ENCODE data around the gene TENT4A.

Gene TENT4A

GRCh38 chr5:6775571-6775970 is 62.3 kb downstream of the TENT4A start:
- Histone ChIP-seq H3K9me3 (ENCODE audit: control insufficient read depth in 2 of 2, low read length in 2 of 2) (no peaks in the 10 kb centered on the region), H3K9ac (ENCODE audit: low read depth in 1 of 2, low read length in 2 of 2) (no peak overlapping the region), H3K27ac (ENCODE audit: low read depth in 2 of 2, low read length in 2 of 2) (no peak overlapping the region), H3K4me1 (ENCODE audit: control insufficient read depth in 2 of 2, insufficient read depth in 2 of 2, low read length in 2 of 2) (no peaks in the 10 kb centered on the region), H3K36me3 (ENCODE audit: control insufficient read depth in 2 of 2, insufficient read depth in 2 of 2, low read length in 2 of 2) (no peaks in the 10 kb centered on the region), H3K27me3 (ENCODE audit: control insufficient read depth in 2 of 2, insufficient read depth in 2 of 2, low read length in 2 of 2) (no peaks in the 10 kb centered on the region), H3K4me3 (ENCODE audit: low read length in 2 of 2) (no peak overlapping the region)

GRCh38 chr5:6780802-6781391 is 67.7 kb downstream of the TENT4A start:
- Histone ChIP-seq H3K27me3 (ENCODE audit: control insufficient read depth in 2 of 2, insufficient read depth in 2 of 2, low read length in 2 of 2) (no peaks in the 10 kb centered on the region), H3K9ac (ENCODE audit: low read depth in 1 of 2, low read length in 2 of 2) (no peak overlapping the region), H3K4me1 (ENCODE audit: control insufficient read depth in 2 of 2, insufficient read depth in 2 of 2, low read length in 2 of 2) (no peaks in the 10 kb centered on the region), H3K4me3 (ENCODE audit: low read length in 2 of 2) (no peak overlapping the region), H3K27ac (ENCODE audit: low read depth in 2 of 2, low read length in 2 of 2) (no peak overlapping the region), H3K36me3 (ENCODE audit: control insufficient read depth in 2 of 2, insufficient read depth in 2 of 2, low read length in 2 of 2) (no peaks in the 10 kb centered on the region), H3K9me3 (ENCODE audit: control insufficient read depth in 2 of 2, low read length in 2 of 2) (no peaks in the 10 kb centered on the region)

- Histone ChIP-seq H3K9me3 (ENCODE audit: control insufficient read depth in 2 of 2, low read length in 2 of 2) (no peaks in the 10 kb centered on the region), H3K27me3 (ENCODE audit: control insufficient read depth in 2 of 2, insufficient read depth in 2 of 2, low read length in 2 of 2) (no peaks in the 10 kb centered on the region), H3K27ac (ENCODE audit: low read depth in 2 of 2, low read length in 2 of 2) (no peak overlapping the region), H3K4me1 (ENCODE audit: control insufficient read depth in 2 of 2, insufficient read depth in 2 of 2, low read length in 2 of 2) (no peaks in the 10 kb centered on the region), H3K36me3 (ENCODE audit: control insufficient read depth in 2 of 2, insufficient read depth in 2 of 2, low read length in 2 of 2) (no peaks in the 10 kb centered on the region), H3K9ac (ENCODE audit: low read depth in 1 of 2, low read length in 2 of 2) (no peak overlapping the region), H3K4me3 (ENCODE audit: low read length in 2 of 2) (no peak overlapping the region)
These were observed 68.5 kb downstream of the TENT4A start for GRCh38 chr5:6781716-6782115.

GRCh38 chr5:6783787-6784186 is 70.6 kb downstream of the TENT4A start:
- no peaks in the 10 kb centered on the region for H3K27me3 ChIP-seq (ENCODE audit: control insufficient read depth in 2 of 2, insufficient read depth in 2 of 2, low read length in 2 of 2)
- H3K9me3 ChIP-seq (ENCODE audit: control insufficient read depth in 2 of 2, low read length in 2 of 2): no peaks in the 10 kb centered on the region
- no peak overlapping the region for H3K27ac ChIP-seq (ENCODE audit: low read depth in 2 of 2, low read length in 2 of 2)
- H3K4me3 ChIP-seq (ENCODE audit: low read length in 2 of 2): no peak overlapping the region
- H3K9ac ChIP-seq (ENCODE audit: low read depth in 1 of 2, low read length in 2 of 2): no peak overlapping the region
- H3K4me1 ChIP-seq (ENCODE audit: control insufficient read depth in 2 of 2, insufficient read depth in 2 of 2, low read length in 2 of 2): no peaks in the 10 kb centered on the region
- H3K36me3 ChIP-seq (ENCODE audit: control insufficient read depth in 2 of 2, insufficient read depth in 2 of 2, low read length in 2 of 2): no peaks in the 10 kb centered on the region

GRCh38 chr5:6784481-6784880 is 71.2 kb downstream of the TENT4A start:
- Histone ChIP-seq H3K9ac (ENCODE audit: low read depth in 1 of 2, low read length in 2 of 2) (no peak overlapping the region), H3K36me3 (ENCODE audit: control insufficient read depth in 2 of 2, insufficient read depth in 2 of 2, low read length in 2 of 2) (no peaks in the 10 kb centered on the region), H3K4me3 (ENCODE audit: low read length in 2 of 2) (no peak overlapping the region), H3K4me1 (ENCODE audit: control insufficient read depth in 2 of 2, insufficient read depth in 2 of 2, low read length in 2 of 2) (no peaks in the 10 kb centered on the region), H3K9me3 (ENCODE audit: control insufficient read depth in 2 of 2, low read length in 2 of 2) (no peaks in the 10 kb centered on the region), H3K27ac (ENCODE audit: low read depth in 2 of 2, low read length in 2 of 2) (no peak overlapping the region), H3K27me3 (ENCODE audit: control insufficient read depth in 2 of 2, insufficient read depth in 2 of 2, low read length in 2 of 2) (no peaks in the 10 kb centered on the region)

- no peaks in the 10 kb centered on the region for H3K9me3 ChIP-seq (ENCODE audit: control insufficient read depth in 2 of 2, low read length in 2 of 2)
- no peaks in the 10 kb centered on the region for H3K27me3 ChIP-seq (ENCODE audit: control insufficient read depth in 2 of 2, insufficient read depth in 2 of 2, low read length in 2 of 2)
- H3K36me3 ChIP-seq (ENCODE audit: control insufficient read depth in 2 of 2, insufficient read depth in 2 of 2, low read length in 2 of 2): no peaks in the 10 kb centered on the region
- no peaks in the 10 kb centered on the region for H3K4me1 ChIP-seq (ENCODE audit: control insufficient read depth in 2 of 2, insufficient read depth in 2 of 2, low read length in 2 of 2)
- no peak overlapping the region for H3K27ac ChIP-seq (ENCODE audit: low read depth in 2 of 2, low read length in 2 of 2)
- H3K4me3 ChIP-seq (ENCODE audit: low read length in 2 of 2): no peak overlapping the region
- H3K9ac ChIP-seq (ENCODE audit: low read depth in 1 of 2, low read length in 2 of 2): no peak overlapping the region
These were observed 72.1 kb downstream of the TENT4A start for GRCh38 chr5:6785161-6785860.

DNA sequence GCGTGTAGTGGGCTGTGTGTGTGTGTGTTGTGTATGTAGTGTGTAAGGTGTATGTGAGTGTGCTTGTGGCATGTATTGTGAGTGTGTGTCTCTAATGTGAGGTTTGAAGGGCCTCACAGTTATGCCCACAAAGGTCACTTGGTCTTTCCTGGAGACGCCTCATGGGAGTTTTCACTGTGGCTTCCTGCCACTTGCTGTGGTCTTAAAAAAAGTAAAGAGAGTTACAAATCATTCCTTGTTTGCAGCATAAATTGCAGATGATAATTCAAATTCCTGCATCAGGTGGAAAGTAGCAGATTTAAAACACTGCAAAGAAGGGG is 72.6 kb downstream of the TENT4A start:
- Histone ChIP-seq H3K4me3 (ENCODE audit: low read length in 2 of 2) (no peak overlapping the region), H3K27ac (ENCODE audit: low read depth in 2 of 2, low read length in 2 of 2) (no peak overlapping the region), H3K4me1 (ENCODE audit: control insufficient read depth in 2 of 2, insufficient read depth in 2 of 2, low read length in 2 of 2) (no peaks in the 10 kb centered on the region), H3K9ac (ENCODE audit: low read depth in 1 of 2, low read length in 2 of 2) (no peak overlapping the region), H3K36me3 (ENCODE audit: control insufficient read depth in 2 of 2, insufficient read depth in 2 of 2, low read length in 2 of 2) (no peaks in the 10 kb centered on the region), H3K27me3 (ENCODE audit: control insufficient read depth in 2 of 2, insufficient read depth in 2 of 2, low read length in 2 of 2) (no peaks in the 10 kb centered on the region), H3K9me3 (ENCODE audit: control insufficient read depth in 2 of 2, low read length in 2 of 2) (no peaks in the 10 kb centered on the region)

GRCh38 chr5:6786786-6787495 is 73.7 kb downstream of the TENT4A start:
- H3K27me3 ChIP-seq (ENCODE audit: control insufficient read depth in 2 of 2, insufficient read depth in 2 of 2, low read length in 2 of 2): peaks cover 0 to 5% of the 10 kb centered on the region in 2 donors
- H3K27ac ChIP-seq (ENCODE audit: low read depth in 2 of 2, low read length in 2 of 2): no peak overlapping the region
- no peaks in the 10 kb centered on the region for H3K4me1 ChIP-seq (ENCODE audit: control insufficient read depth in 2 of 2, insufficient read depth in 2 of 2, low read length in 2 of 2)
- no peak overlapping the region for H3K9ac ChIP-seq (ENCODE audit: low read depth in 1 of 2, low read length in 2 of 2)
- no peaks in the 10 kb centered on the region for H3K9me3 ChIP-seq (ENCODE audit: control insufficient read depth in 2 of 2, low read length in 2 of 2)
- no peak overlapping the region for H3K4me3 ChIP-seq (ENCODE audit: low read length in 2 of 2)
- H3K36me3 ChIP-seq (ENCODE audit: control insufficient read depth in 2 of 2, insufficient read depth in 2 of 2, low read length in 2 of 2): no peaks in the 10 kb centered on the region

DNA sequence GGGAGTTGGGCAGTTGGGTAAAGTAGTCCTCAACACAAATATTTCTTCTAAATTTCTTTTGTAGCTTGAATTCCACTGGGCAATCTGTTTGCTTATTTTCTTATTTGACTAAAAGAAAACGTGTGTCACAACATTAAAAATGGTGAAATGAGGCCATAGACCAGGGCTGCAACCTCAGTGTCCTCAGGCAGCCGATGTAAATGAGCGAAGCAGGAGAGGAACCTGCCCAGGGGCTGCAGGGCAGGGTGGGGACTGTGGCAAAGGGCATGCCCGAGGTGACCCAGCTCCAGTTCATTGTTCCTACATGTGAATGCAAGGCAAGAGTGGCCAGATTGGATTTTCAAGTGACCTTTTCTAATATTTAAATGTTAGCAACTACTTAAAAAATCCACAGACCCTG is 74.7 kb downstream of the TENT4A start:
- no peaks in the 10 kb centered on the region for H3K9me3 ChIP-seq (ENCODE audit: control insufficient read depth in 2 of 2, low read length in 2 of 2)
- H3K9ac ChIP-seq (ENCODE audit: low read depth in 1 of 2, low read length in 2 of 2): no peak overlapping the region
- H3K4me3 ChIP-seq (ENCODE audit: low read length in 2 of 2): no peak overlapping the region
- H3K27me3 ChIP-seq (ENCODE audit: control insufficient read depth in 2 of 2, insufficient read depth in 2 of 2, low read length in 2 of 2): peaks cover 4 to 5% of the 10 kb centered on the region in 2 donors
- no peaks in the 10 kb centered on the region for H3K4me1 ChIP-seq (ENCODE audit: control insufficient read depth in 2 of 2, insufficient read depth in 2 of 2, low read length in 2 of 2)
- H3K36me3 ChIP-seq (ENCODE audit: control insufficient read depth in 2 of 2, insufficient read depth in 2 of 2, low read length in 2 of 2): no peaks in the 10 kb centered on the region
- H3K27ac ChIP-seq (ENCODE audit: low read depth in 2 of 2, low read length in 2 of 2): no peak overlapping the region

- Histone ChIP-seq H3K36me3 (ENCODE audit: control insufficient read depth in 2 of 2, insufficient read depth in 2 of 2, low read length in 2 of 2) (no peaks in the 10 kb centered on the region), H3K4me3 (ENCODE audit: low read length in 2 of 2) (no peak overlapping the region), H3K27me3 (ENCODE audit: control insufficient read depth in 2 of 2, insufficient read depth in 2 of 2, low read length in 2 of 2) (peaks cover 4 to 5% of the 10 kb centered on the region in 2 donors), H3K4me1 (ENCODE audit: control insufficient read depth in 2 of 2, insufficient read depth in 2 of 2, low read length in 2 of 2) (no peaks in the 10 kb centered on the region), H3K27ac (ENCODE audit: low read depth in 2 of 2, low read length in 2 of 2) (no peak overlapping the region), H3K9ac (ENCODE audit: low read depth in 1 of 2, low read length in 2 of 2) (no peak overlapping the region), H3K9me3 (ENCODE audit: control insufficient read depth in 2 of 2, low read length in 2 of 2) (no peaks in the 10 kb centered on the region)
These were observed 75.2 kb downstream of the TENT4A start for GRCh38 chr5:6788439-6788838.

All from mucosa of rectum (tissue), 2 donors.